Activated CD8-positive, alpha-beta T cell treated with anti-CD3 and anti-CD28 coated beads for 36 hours (primary cell): ENCODE results near the gene CDS1. TPM values are rescaled to one million over a fixed set of nuclear protein-coding genes. Genes with fewer than 3 reads are reported as not detected.

Experiments used
- ATAC-seq: fragments of 200-7000 bp; cut with Tn5 transposase; one replicate; pipeline ENCODE4 v1.10.0; 2021; ENCODE audit warnings: mild to moderate bottlenecking, moderate library complexity
- CTCF ChIA-PET: fragments of 350-600 bp; sonication (Branson Sonifier 250); formaldehyde crosslinking; loops from one replicate; lab custom pipeline; 2021; ENCODE audit warnings: antibody characterized with exemption; lab: Charles Lee
- POLR2A ChIA-PET: fragments of 350-600 bp; sonication (Branson Sonifier 250); formaldehyde crosslinking; loops from one replicate; lab custom pipeline; 2021; ENCODE audit warnings: antibody characterized with exemption; lab: Charles Lee
- DNase-seq: peaks from one replicate; pipeline ENCODE4 v3.0.0-alpha.2; 2020
- H3K27ac Mint-ChIP-seq: one replicate; pipeline ENCODE4 v1.8.0; 2021; ENCODE audit warnings: mild to moderate bottlenecking, mixed read lengths
- H3K27me3 Mint-ChIP-seq: one replicate; pipeline ENCODE4 v1.8.0; 2021; ENCODE audit warnings: mixed read lengths
- H3K36me3 Mint-ChIP-seq: one replicate; pipeline ENCODE4 v1.8.0; 2021; ENCODE audit warnings: low read depth, mixed read lengths
- H3K4me1 Mint-ChIP-seq: one replicate; pipeline ENCODE4 v1.8.0; 2021; ENCODE audit warnings: low read depth, mixed read lengths
- H3K4me3 Mint-ChIP-seq: one replicate; pipeline ENCODE4 v1.8.0; 2021; ENCODE audit warnings: mild to moderate bottlenecking, moderate library complexity, mixed read lengths
- H3K9me3 Mint-ChIP-seq: one replicate; pipeline ENCODE4 v1.8.0; 2021; ENCODE audit warnings: mixed read lengths
- intact Hi-C: fragments of 100-400 bp; cut with micrococcal nuclease; formaldehyde crosslinking; loops from one replicate; pipeline ENCODE4 v1.10.0; 2022
- total RNA-seq, 2 experiments: library from RNA; stranded (reverse); gene quantifications; one replicate each; pipeline ENCODE4 v1.2.3, GENCODE V29; 2021
- TF ChIP-seq, protein P1 (sequence below): fragments of 200-600 bp; IDR thresholded peaks from one replicate; pipeline ENCODE4 v1.8.0; 2022; ENCODE audit warnings: antibody characterized with exemption, mild to moderate bottlenecking

CDS1 gene
- total RNA-seq, 2 experiments from 2014 or later = 0.07 to 0.25 TPM

DNA sequence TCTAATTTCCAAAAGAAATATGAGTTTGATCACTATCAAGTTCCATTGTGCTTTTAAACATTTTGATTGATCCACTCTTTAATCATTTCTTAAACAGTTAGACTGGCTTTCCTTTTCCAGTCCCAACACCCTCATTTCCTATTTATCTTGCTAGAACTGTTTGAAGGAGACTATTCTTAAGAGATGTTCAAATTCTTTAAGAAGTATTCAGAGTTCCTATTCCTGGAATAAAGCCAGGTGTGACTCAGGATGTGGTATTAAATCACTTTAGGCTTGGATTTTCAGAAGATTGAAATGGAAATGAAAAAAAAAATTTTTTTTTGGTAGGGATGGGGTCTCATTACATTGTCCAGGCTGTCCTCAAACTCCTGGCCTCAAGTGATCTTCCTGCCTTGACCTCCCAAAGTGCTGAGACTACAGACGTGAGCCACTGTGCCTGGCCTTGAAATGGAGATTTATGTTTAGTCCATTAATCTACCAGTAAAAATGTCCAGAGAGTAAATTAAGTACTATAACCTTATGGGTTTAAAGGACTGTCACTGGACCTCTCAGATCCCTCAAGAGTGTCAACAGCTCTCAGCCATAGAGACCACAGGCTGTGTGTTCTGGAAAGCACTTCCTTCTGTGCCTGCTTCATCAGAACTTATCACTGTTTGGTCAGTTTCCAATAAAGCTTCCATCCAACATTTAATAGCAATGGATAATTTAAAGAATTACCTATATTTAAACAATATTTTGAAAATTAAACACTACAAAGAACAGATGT, 90.7 kb downstream of the CDS1 start:
- H3K4me3 Mint-ChIP-seq = no peak overlapping the region
- no peaks in the 10 kb centered on the region for H3K36me3 Mint-ChIP-seq
- TF ChIP-seq, protein P1, sequence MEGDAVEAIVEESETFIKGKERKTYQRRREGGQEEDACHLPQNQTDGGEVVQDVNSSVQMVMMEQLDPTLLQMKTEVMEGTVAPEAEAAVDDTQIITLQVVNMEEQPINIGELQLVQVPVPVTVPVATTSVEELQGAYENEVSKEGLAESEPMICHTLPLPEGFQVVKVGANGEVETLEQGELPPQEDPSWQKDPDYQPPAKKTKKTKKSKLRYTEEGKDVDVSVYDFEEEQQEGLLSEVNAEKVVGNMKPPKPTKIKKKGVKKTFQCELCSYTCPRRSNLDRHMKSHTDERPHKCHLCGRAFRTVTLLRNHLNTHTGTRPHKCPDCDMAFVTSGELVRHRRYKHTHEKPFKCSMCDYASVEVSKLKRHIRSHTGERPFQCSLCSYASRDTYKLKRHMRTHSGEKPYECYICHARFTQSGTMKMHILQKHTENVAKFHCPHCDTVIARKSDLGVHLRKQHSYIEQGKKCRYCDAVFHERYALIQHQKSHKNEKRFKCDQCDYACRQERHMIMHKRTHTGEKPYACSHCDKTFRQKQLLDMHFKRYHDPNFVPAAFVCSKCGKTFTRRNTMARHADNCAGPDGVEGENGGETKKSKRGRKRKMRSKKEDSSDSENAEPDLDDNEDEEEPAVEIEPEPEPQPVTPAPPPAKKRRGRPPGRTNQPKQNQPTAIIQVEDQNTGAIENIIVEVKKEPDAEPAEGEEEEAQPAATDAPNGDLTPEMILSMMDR = no peak
- DNase-seq (no peak), ATAC-seq (no peak)
- POLR2A ChIA-PET = no interaction called here
- no peak overlapping the region for H3K27ac Mint-ChIP-seq
- H3K4me1 Mint-ChIP-seq = no peaks in the 10 kb centered on the region
- no peaks in the 10 kb centered on the region for H3K27me3 Mint-ChIP-seq
- intact Hi-C loops = no loop called here
- CTCF ChIA-PET = no interaction called here
- no peaks in the 10 kb centered on the region for H3K9me3 Mint-ChIP-seq

DNA sequence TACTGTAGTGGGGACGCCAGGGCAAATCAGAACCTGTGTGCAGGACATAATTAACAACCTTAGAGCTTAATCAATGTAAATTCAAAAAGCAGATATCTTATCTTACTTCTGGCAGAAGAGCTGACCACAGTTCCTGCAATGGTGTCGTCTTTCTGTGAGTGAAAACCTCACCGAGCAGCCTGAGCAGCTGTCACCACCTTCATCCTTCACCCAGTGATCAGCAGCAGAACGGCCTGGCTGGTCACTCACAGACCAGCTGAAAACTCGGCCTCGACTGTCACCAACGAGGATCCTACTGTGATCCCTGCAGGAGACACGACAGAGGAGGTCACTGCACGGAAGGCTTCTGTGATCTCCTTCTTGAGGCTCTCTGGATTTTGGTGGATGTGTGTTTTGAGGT, 94.2 kb downstream of the CDS1 start:
- H3K4me1 Mint-ChIP-seq = peaks cover 11% of the 10 kb centered on the region
- no peaks in the 10 kb centered on the region for H3K27me3 Mint-ChIP-seq
- H3K36me3 Mint-ChIP-seq = no peaks in the 10 kb centered on the region
- ATAC-seq = no peak
- ChIA-PET POLR2A (no interaction called here), CTCF (no interaction called here)
- intact Hi-C loops = no loop called here
- DNase-seq = no peak
- no peaks in the 10 kb centered on the region for H3K9me3 Mint-ChIP-seq
- no peak overlapping the region for H3K27ac Mint-ChIP-seq
- no peak overlapping the region for H3K4me3 Mint-ChIP-seq
- TF ChIP-seq, protein P1 = no peak

- TF ChIP-seq, protein P1 = no peak
- Mint-ChIP-seq H3K4me3 (no peak overlapping the region), H3K27ac (no peak overlapping the region), H3K9me3 (no peaks in the 10 kb centered on the region), H3K27me3 (no peaks in the 10 kb centered on the region), H3K4me1 (peaks cover 11% of the 10 kb centered on the region), H3K36me3 (no peaks in the 10 kb centered on the region)
- intact Hi-C loops = no loop called here
- ATAC-seq (no peak), DNase-seq (no peak)
- ChIA-PET CTCF (no interaction called here), POLR2A (no interaction called here)
Observed at GRCh38 chr4:84677995-84678394, 95.1 kb downstream of the CDS1 start.

- Mint-ChIP-seq H3K4me3 (no peak overlapping the region), H3K27me3 (no peaks in the 10 kb centered on the region), H3K4me1 (peaks cover 13% of the 10 kb centered on the region), H3K9me3 (no peaks in the 10 kb centered on the region), H3K36me3 (no peaks in the 10 kb centered on the region), H3K27ac (no peak overlapping the region)
- intact Hi-C loops = no loop called here
- ChIA-PET POLR2A (no interaction called here), CTCF (no interaction called here)
- TF ChIP-seq, protein P1 = no peak
- ATAC-seq = no peak
- no peak for DNase-seq
Observed at GRCh38 chr4:84678976-84679744, 96.2 kb downstream of the CDS1 start.

DNA sequence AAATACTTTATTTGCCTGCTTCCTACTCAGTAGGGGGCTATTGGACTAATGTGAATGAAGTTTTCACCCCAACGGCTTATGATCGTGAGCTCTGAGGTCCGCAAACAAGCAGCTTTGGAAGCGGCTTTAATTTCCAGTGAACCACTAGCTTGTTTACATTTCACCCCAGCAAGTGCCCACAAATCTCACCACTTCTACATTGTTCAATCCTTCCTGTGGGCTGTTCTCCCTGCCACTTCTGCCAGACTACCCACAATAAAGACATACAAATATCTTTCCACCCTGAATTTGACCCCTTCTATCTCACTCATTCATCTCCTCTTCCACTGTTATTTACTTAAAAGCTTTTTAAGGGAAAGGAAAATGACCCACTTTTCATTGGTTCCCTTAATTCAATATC, 98.0 kb downstream of the CDS1 start:
- CTCF ChIA-PET = no interaction called here
- intact Hi-C loops = no loop called here
- Mint-ChIP-seq H3K27me3 (no peaks in the 10 kb centered on the region), H3K9me3 (no peaks in the 10 kb centered on the region), H3K27ac (peak overlapping the region; percentile 21), H3K36me3 (no peaks in the 10 kb centered on the region), H3K4me1 (peaks cover 17% of the 10 kb centered on the region), H3K4me3 (no peak overlapping the region)
- POLR2A ChIA-PET = no interaction called here
- DNase-seq (no peak), ATAC-seq (no peak)
- TF ChIP-seq, protein P1 = no peak
